ENCODE data around the gene USP7.

Gene USP7

DNA sequence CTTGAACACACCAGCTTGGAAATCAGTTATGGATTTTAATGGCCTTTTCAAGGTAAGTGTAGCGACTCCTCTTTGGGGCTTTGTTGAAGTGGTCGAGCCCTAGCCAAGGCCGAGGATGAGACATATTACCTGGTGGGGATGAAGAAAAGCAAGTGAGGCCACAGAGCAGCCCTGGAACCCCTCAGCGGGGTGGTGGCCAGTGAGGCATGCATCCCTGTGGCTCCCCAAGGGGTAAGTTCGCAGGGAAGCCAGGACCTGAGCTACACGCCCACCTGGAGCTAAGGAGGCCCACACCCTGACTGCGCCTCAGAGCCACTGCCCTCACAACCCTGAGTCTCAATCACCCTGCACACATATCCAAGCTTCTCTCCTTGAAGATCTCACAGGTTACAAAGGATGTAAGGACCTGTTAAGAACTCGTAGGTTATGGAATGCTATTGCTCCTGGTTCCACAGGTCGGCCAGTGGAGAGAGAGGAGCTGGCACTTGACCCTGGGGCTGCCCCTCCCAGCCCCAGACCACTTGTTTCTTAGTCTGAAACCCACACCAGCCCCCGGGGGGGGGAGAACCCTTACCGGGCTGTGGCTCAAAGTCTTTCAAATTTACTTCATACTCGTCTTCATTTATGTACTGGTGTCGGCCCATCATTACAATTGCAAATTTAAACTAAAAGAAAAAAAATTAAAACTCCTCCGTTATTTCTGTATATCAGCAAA, 69.6 kb downstream of the USP7 start:
- Histone ChIP-seq H3K4me3 (ENCODE audit: low read length in 2 of 2) (no peak overlapping the region), H3K9me3 (ENCODE audit: control insufficient read depth in 2 of 2, low read length in 2 of 2) (no peaks in the 10 kb centered on the region), H3K9ac (ENCODE audit: low read depth in 1 of 2, low read length in 2 of 2) (no peak overlapping the region)

GRCh38 chr16:8893426-8893825, 70.3 kb downstream of the USP7 start:
- Histone ChIP-seq H3K36me3 (ENCODE audit: control insufficient read depth in 2 of 2, insufficient read depth in 2 of 2, low read length in 2 of 2) (peaks cover 64 to 82% of the 10 kb centered on the region in 2 donors), H3K4me3 (ENCODE audit: low read length in 2 of 2) (no peak overlapping the region), H3K9me3 (ENCODE audit: control insufficient read depth in 2 of 2, low read length in 2 of 2) (no peaks in the 10 kb centered on the region), H3K27ac (ENCODE audit: low read depth in 2 of 2, low read length in 2 of 2) (no peak overlapping the region), H3K9ac (ENCODE audit: low read depth in 1 of 2, low read length in 2 of 2) (no peak overlapping the region), H3K27me3 (ENCODE audit: control insufficient read depth in 2 of 2, insufficient read depth in 2 of 2, low read length in 2 of 2) (no peaks in the 10 kb centered on the region), H3K4me1 (ENCODE audit: control insufficient read depth in 2 of 2, insufficient read depth in 2 of 2, low read length in 2 of 2) (peaks cover 0 to 3% of the 10 kb centered on the region in 2 donors)

More for the DNA sequence above, 69.6 kb downstream of the USP7 start:
- Histone ChIP-seq H3K27me3 (ENCODE audit: control insufficient read depth in 2 of 2, insufficient read depth in 2 of 2, low read length in 2 of 2) (no peaks in the 10 kb centered on the region), H3K4me1 (ENCODE audit: control insufficient read depth in 2 of 2, insufficient read depth in 2 of 2, low read length in 2 of 2) (peaks cover 0 to 3% of the 10 kb centered on the region in 2 donors), H3K27ac (ENCODE audit: low read depth in 2 of 2, low read length in 2 of 2) (no peak overlapping the region), H3K36me3 (ENCODE audit: control insufficient read depth in 2 of 2, insufficient read depth in 2 of 2, low read length in 2 of 2) (peaks cover 71 to 89% of the 10 kb centered on the region in 2 donors)

DNA sequence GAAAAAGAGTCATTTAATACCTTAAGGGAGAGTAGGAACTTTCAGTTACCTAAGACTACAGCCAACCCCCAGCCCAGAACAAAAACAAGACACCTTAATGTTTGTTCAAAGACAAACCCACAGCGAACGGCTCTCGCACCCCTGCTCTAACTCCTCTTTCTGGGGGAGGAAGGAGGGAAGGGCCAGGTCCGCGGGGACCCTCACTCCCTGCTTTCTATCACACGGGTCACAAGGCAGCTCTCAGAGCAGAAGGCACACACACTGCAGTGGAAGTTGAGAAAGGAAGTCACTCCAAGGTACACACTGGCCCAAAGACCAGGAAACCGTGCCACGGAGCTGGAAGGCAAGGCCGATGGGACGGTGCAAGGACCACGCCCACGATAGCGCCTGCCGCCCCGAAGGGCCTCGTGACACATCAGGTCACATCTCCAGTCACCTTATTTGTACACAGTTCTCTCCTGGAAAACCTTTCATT, 71.6 kb downstream of the USP7 start:
- no peak overlapping the region for H3K27ac ChIP-seq (ENCODE audit: low read depth in 2 of 2, low read length in 2 of 2)

GRCh38 chr16:8890549-8890921, 73.2 kb downstream of the USP7 start:
- Histone ChIP-seq H3K36me3 (ENCODE audit: control insufficient read depth in 2 of 2, insufficient read depth in 2 of 2, low read length in 2 of 2) (peaks cover 44 to 60% of the 10 kb centered on the region in 2 donors), H3K9ac (ENCODE audit: low read depth in 1 of 2, low read length in 2 of 2) (no peak overlapping the region), H3K27me3 (ENCODE audit: control insufficient read depth in 2 of 2, insufficient read depth in 2 of 2, low read length in 2 of 2) (no peaks in the 10 kb centered on the region), H3K4me3 (ENCODE audit: low read length in 2 of 2) (no peak overlapping the region), H3K4me1 (ENCODE audit: control insufficient read depth in 2 of 2, insufficient read depth in 2 of 2, low read length in 2 of 2) (peaks cover 6 to 12% of the 10 kb centered on the region in 2 donors), H3K9me3 (ENCODE audit: control insufficient read depth in 2 of 2, low read length in 2 of 2) (no peaks in the 10 kb centered on the region), H3K27ac (ENCODE audit: low read depth in 2 of 2, low read length in 2 of 2) (no peak overlapping the region)

More for the DNA sequence above, 71.6 kb downstream of the USP7 start:
- H3K9ac ChIP-seq (ENCODE audit: low read depth in 1 of 2, low read length in 2 of 2): no peak overlapping the region
- H3K27me3 ChIP-seq (ENCODE audit: control insufficient read depth in 2 of 2, insufficient read depth in 2 of 2, low read length in 2 of 2): no peaks in the 10 kb centered on the region
- no peak overlapping the region for H3K4me3 ChIP-seq (ENCODE audit: low read length in 2 of 2)
- no peaks in the 10 kb centered on the region for H3K9me3 ChIP-seq (ENCODE audit: control insufficient read depth in 2 of 2, low read length in 2 of 2)
- H3K4me1 ChIP-seq (ENCODE audit: control insufficient read depth in 2 of 2, insufficient read depth in 2 of 2, low read length in 2 of 2): peaks cover 0 to 3% of the 10 kb centered on the region in 2 donors
- peaks cover 55 to 72% of the 10 kb centered on the region in 2 donors for H3K36me3 ChIP-seq (ENCODE audit: control insufficient read depth in 2 of 2, insufficient read depth in 2 of 2, low read length in 2 of 2)

GRCh38 chr16:8889893-8890548, 73.7 kb downstream of the USP7 start:
- H3K4me3 ChIP-seq (ENCODE audit: low read length in 2 of 2): no peak overlapping the region
- H3K9me3 ChIP-seq (ENCODE audit: control insufficient read depth in 2 of 2, low read length in 2 of 2): no peaks in the 10 kb centered on the region
- H3K27me3 ChIP-seq (ENCODE audit: control insufficient read depth in 2 of 2, insufficient read depth in 2 of 2, low read length in 2 of 2): no peaks in the 10 kb centered on the region
- peaks cover 11 to 17% of the 10 kb centered on the region in 2 donors for H3K4me1 ChIP-seq (ENCODE audit: control insufficient read depth in 2 of 2, insufficient read depth in 2 of 2, low read length in 2 of 2)
- H3K9ac ChIP-seq (ENCODE audit: low read depth in 1 of 2, low read length in 2 of 2): no peak overlapping the region
- peaks cover 38 to 55% of the 10 kb centered on the region in 2 donors for H3K36me3 ChIP-seq (ENCODE audit: control insufficient read depth in 2 of 2, insufficient read depth in 2 of 2, low read length in 2 of 2)
- no peak overlapping the region for H3K27ac ChIP-seq (ENCODE audit: low read depth in 2 of 2, low read length in 2 of 2)

GRCh38 chr16:8888951-8889892, 74.5 kb downstream of the USP7 start:
- Histone ChIP-seq H3K27ac (ENCODE audit: low read depth in 2 of 2, low read length in 2 of 2) (no peak overlapping the region), H3K27me3 (ENCODE audit: control insufficient read depth in 2 of 2, insufficient read depth in 2 of 2, low read length in 2 of 2) (no peaks in the 10 kb centered on the region), H3K4me1 (ENCODE audit: control insufficient read depth in 2 of 2, insufficient read depth in 2 of 2, low read length in 2 of 2) (peaks cover 19 to 25% of the 10 kb centered on the region in 2 donors), H3K9me3 (ENCODE audit: control insufficient read depth in 2 of 2, low read length in 2 of 2) (no peaks in the 10 kb centered on the region), H3K9ac (ENCODE audit: low read depth in 1 of 2, low read length in 2 of 2) (no peak overlapping the region), H3K4me3 (ENCODE audit: low read length in 2 of 2) (no peak overlapping the region), H3K36me3 (ENCODE audit: control insufficient read depth in 2 of 2, insufficient read depth in 2 of 2, low read length in 2 of 2) (peaks cover 32 to 47% of the 10 kb centered on the region in 2 donors)

- H3K27me3 ChIP-seq (ENCODE audit: control insufficient read depth in 2 of 2, insufficient read depth in 2 of 2, low read length in 2 of 2): no peaks in the 10 kb centered on the region
- H3K9ac ChIP-seq (ENCODE audit: low read depth in 1 of 2, low read length in 2 of 2): no peak overlapping the region
- H3K36me3 ChIP-seq (ENCODE audit: control insufficient read depth in 2 of 2, insufficient read depth in 2 of 2, low read length in 2 of 2): peaks cover 20 to 36% of the 10 kb centered on the region in 2 donors
Measured at GRCh38 chr16:8887952-8888560, 75.7 kb downstream of the USP7 start.

GRCh38 chr16:8887431-8887765, 76.3 kb downstream of the USP7 start:
- no peak overlapping the region for H3K9ac ChIP-seq (ENCODE audit: low read depth in 1 of 2, low read length in 2 of 2)

More at GRCh38 chr16:8887952-8888560, 75.7 kb downstream of the USP7 start:
- peaks cover 22 to 27% of the 10 kb centered on the region in 2 donors for H3K4me1 ChIP-seq (ENCODE audit: control insufficient read depth in 2 of 2, insufficient read depth in 2 of 2, low read length in 2 of 2)
- no peak overlapping the region for H3K4me3 ChIP-seq (ENCODE audit: low read length in 2 of 2)
- no peak overlapping the region for H3K27ac ChIP-seq (ENCODE audit: low read depth in 2 of 2, low read length in 2 of 2)
- no peaks in the 10 kb centered on the region for H3K9me3 ChIP-seq (ENCODE audit: control insufficient read depth in 2 of 2, low read length in 2 of 2)

GRCh38 chr16:8886593-8887430, 76.9 kb downstream of the USP7 start:
- Histone ChIP-seq H3K9ac (ENCODE audit: low read depth in 1 of 2, low read length in 2 of 2) (no peak overlapping the region), H3K27ac (ENCODE audit: low read depth in 2 of 2, low read length in 2 of 2) (no peak overlapping the region)

More at GRCh38 chr16:8887431-8887765, 76.3 kb downstream of the USP7 start:
- Histone ChIP-seq H3K4me3 (ENCODE audit: low read length in 2 of 2) (no peak overlapping the region), H3K9me3 (ENCODE audit: control insufficient read depth in 2 of 2, low read length in 2 of 2) (no peaks in the 10 kb centered on the region), H3K27me3 (ENCODE audit: control insufficient read depth in 2 of 2, insufficient read depth in 2 of 2, low read length in 2 of 2) (no peaks in the 10 kb centered on the region), H3K4me1 (ENCODE audit: control insufficient read depth in 2 of 2, insufficient read depth in 2 of 2, low read length in 2 of 2) (peaks cover 22 to 27% of the 10 kb centered on the region in 2 donors), H3K27ac (ENCODE audit: low read depth in 2 of 2, low read length in 2 of 2) (no peak overlapping the region), H3K36me3 (ENCODE audit: control insufficient read depth in 2 of 2, insufficient read depth in 2 of 2, low read length in 2 of 2) (peaks cover 20 to 30% of the 10 kb centered on the region in 2 donors)

More at GRCh38 chr16:8886593-8887430, 76.9 kb downstream of the USP7 start:
- no peak overlapping the region for H3K4me3 ChIP-seq (ENCODE audit: low read length in 2 of 2)
- H3K27me3 ChIP-seq (ENCODE audit: control insufficient read depth in 2 of 2, insufficient read depth in 2 of 2, low read length in 2 of 2): no peaks in the 10 kb centered on the region
- peaks cover 14 to 26% of the 10 kb centered on the region in 2 donors for H3K36me3 ChIP-seq (ENCODE audit: control insufficient read depth in 2 of 2, insufficient read depth in 2 of 2, low read length in 2 of 2)
- peaks cover 22 to 24% of the 10 kb centered on the region in 2 donors for H3K4me1 ChIP-seq (ENCODE audit: control insufficient read depth in 2 of 2, insufficient read depth in 2 of 2, low read length in 2 of 2)
- H3K9me3 ChIP-seq (ENCODE audit: control insufficient read depth in 2 of 2, low read length in 2 of 2): no peaks in the 10 kb centered on the region

Measured in mucosa of rectum (tissue), 2 donors.